Erythroblast (primary cell): Measurements from ENCODE around the gene TMEM187.

Source experiments
- GATA1 ChIP-seq: IDR thresholded peaks from 2 replicates; pipeline ENCODE4 v1.6.1; 2011; ENCODE audit warnings: low read depth, mild to moderate bottlenecking, control low read depth, low read length, moderate library complexity
- POLR2A ChIP-seq: IDR thresholded peaks from 2 replicates; pipeline ENCODE4 v1.6.1; 2011; ENCODE audit warnings: mild to moderate bottlenecking, low read length

- TF ChIP-seq POLR2A, result no peak
- TF ChIP-seq GATA1, result no peak
Measured at GRCh38 chrX:153941336-153942252, 31.0 kb upstream of the TMEM187 start.
